ENCODE data around the gene EXOSC5. TPM values are rescaled to one million over a fixed set of nuclear protein-coding genes. Genes with fewer than 3 reads are reported as not detected.

The EXOSC5 gene
- polyA plus RNA-seq, 1 of the 3 experiments (the other 2 are of a cell fraction): 74.1 TPM

- no peaks in the 10 kb centered on the region for H4K20me1 ChIP-seq (ENCODE audit: insufficient read depth)
- H3K27ac ChIP-seq (ENCODE audit: low read depth in 2 of 2, low read length in 1 of 2): no peak overlapping the region
- no peak overlapping the region for H3K4me3 ChIP-seq (ENCODE audit: low read depth in 2 of 2, low read length in 1 of 2)
- H3F3A ChIP-seq (replicated peaks; ENCODE audit: insufficient read depth): no peaks in the 10 kb centered on the region
- ChIA-PET CTCF (interaction anchor here (0.6 to 1.3 kb wide), 3 partner anchors 41 to 1905 kb away, joined by 3 to 5 read pairs (median 3); no protein-coding TSS in a partner anchor), POLR2A (interaction anchor here (1.1 kb wide), 1 partner anchor 45 kb away, joined by 3 read pairs; the partner anchor contains the start of gene B9D2)
- no peak for DNase-seq
- no peaks in the 10 kb centered on the region for H3K9me3 ChIP-seq
- no peak overlapping the region for H3K9ac ChIP-seq
- 75% methylated on average over 4 of the region's 4 CpGs for WGBS (ENCODE audit: low lambda C conversion rate)
- no peaks in the 10 kb centered on the region for H3K79me2 ChIP-seq (ENCODE audit: insufficient read depth)
- H3K4me2 ChIP-seq: no peak overlapping the region
- H3K36me3 ChIP-seq (replicated peaks in 1 of 2; ENCODE audit: control insufficient read depth in 1 of 2, insufficient read depth in 2 of 2, low read length in 1 of 2): peaks cover 0 to 6% of the 10 kb centered on the region in 2 experiments
- H3K4me1 ChIP-seq (ENCODE audit: control insufficient read depth in 1 of 2, insufficient read depth in 2 of 2, low read depth in 1 of 2, low read length in 1 of 2): peaks cover 0 to 12% of the 10 kb centered on the region in 2 experiments; a peak in 1 of 4 replicates
- no peak overlapping the region for H2AFZ ChIP-seq (ENCODE audit: low read depth)
- no peaks in the 10 kb centered on the region for H3K27me3 ChIP-seq (ENCODE audit: insufficient read depth)
- TF ChIP-seq IRF3 (IDR thresholded peaks at IDR 0.05; ENCODE audit: low read depth, low read length) (no peak), FOXJ3 (CRISPR knock-in tag; IDR thresholded peaks at IDR 0.05) (no peak), EP300 (IDR thresholded peaks at IDR 0.05; ENCODE audit: borderline replicate concordance in 1 of 2, low read depth in 1 of 2, low read length in 1 of 2) (no peak), NRF1 (IDR thresholded peaks at IDR 0.05; ENCODE audit: low read depth, low read length) (no peak), MXI1 (IDR thresholded peaks at IDR 0.05; ENCODE audit: low read depth, low read length) (no peak), TAF1 (IDR thresholded peaks at IDR 0.05; ENCODE audit: borderline replicate concordance, low read depth, low read length) (no peak), CHD2 (IDR thresholded peaks at IDR 0.05; ENCODE audit: low read length, partially characterized antibody) (no peak), YY1 (IDR thresholded peaks at IDR 0.05; ENCODE audit: low read depth) (no peak), FOXM1 (IDR thresholded peaks at IDR 0.05; ENCODE audit: low read depth) (no peak), USF1 (IDR thresholded peaks at IDR 0.05; ENCODE audit: borderline replicate concordance, low read depth) (no peak)
- H3K9me2 ChIP-seq: no peaks in the 10 kb centered on the region
Observed at GRCh38 chr19:41408256-41408655, 11.1 kb upstream of the EXOSC5 start.

GRCh38 chr19:41407271-41407670 lies 10.1 kb upstream of the EXOSC5 start:
- H3K27ac ChIP-seq (ENCODE audit: low read depth in 2 of 2, low read length in 1 of 2): no peak overlapping the region
- ChIA-PET POLR2A (interaction anchor here (0.5 kb wide), 1 partner anchor 22 kb away, joined by 3 read pairs; no protein-coding TSS in a partner anchor), CTCF (interaction anchor here (0.7 kb wide), 1 partner anchor 98 kb away, joined by 5 read pairs; no protein-coding TSS in a partner anchor)
- H3K4me1 ChIP-seq (ENCODE audit: control insufficient read depth in 1 of 2, insufficient read depth in 2 of 2, low read depth in 1 of 2, low read length in 1 of 2): peaks cover 0 to 12% of the 10 kb centered on the region in 2 experiments; a peak in 1 of 4 replicates
- peaks cover 0 to 5% of the 10 kb centered on the region in 2 experiments for H3K36me3 ChIP-seq (replicated peaks in 1 of 2; ENCODE audit: control insufficient read depth in 1 of 2, insufficient read depth in 2 of 2, low read length in 1 of 2)
- H3K4me3 ChIP-seq (ENCODE audit: low read depth in 2 of 2, low read length in 1 of 2): no peak overlapping the region
- no peak overlapping the region for H2AFZ ChIP-seq (ENCODE audit: low read depth)
- H3K9me2 ChIP-seq: no peaks in the 10 kb centered on the region
- H3F3A ChIP-seq (replicated peaks; ENCODE audit: insufficient read depth): no peaks in the 10 kb centered on the region
- DNase-seq: no peak
- no peaks in the 10 kb centered on the region for H4K20me1 ChIP-seq (ENCODE audit: insufficient read depth)
- H3K9ac ChIP-seq: no peak overlapping the region
- H3K27me3 ChIP-seq (ENCODE audit: insufficient read depth): no peaks in the 10 kb centered on the region
- H3K4me2 ChIP-seq: no peak overlapping the region
- no peaks in the 10 kb centered on the region for H3K79me2 ChIP-seq (ENCODE audit: insufficient read depth)
- 82% methylated on average over 4 of the region's 4 CpGs for WGBS (ENCODE audit: low lambda C conversion rate)
- H3K9me3 ChIP-seq: no peaks in the 10 kb centered on the region
- TF ChIP-seq NFIC (IDR thresholded peaks at IDR 0.05; ENCODE audit: borderline replicate concordance) (no peak), TCF12 (IDR thresholded peaks at IDR 0.05) (no peak), RFX5 (IDR thresholded peaks at IDR 0.05; ENCODE audit: low read length) (no peak), ZBTB33 (IDR thresholded peaks at IDR 0.05; ENCODE audit: borderline replicate concordance, low read depth) (no peak), FOSL2 (IDR thresholded peaks at IDR 0.05; ENCODE audit: borderline replicate concordance, low read depth) (no peak), NRF1 (IDR thresholded peaks at IDR 0.05; ENCODE audit: low read depth, low read length) (no peak), PBX3 (IDR thresholded peaks at IDR 0.05) (no peak), GATA2 (CRISPR knock-in tag; IDR thresholded peaks at IDR 0.05) (no peak), POLR2AphosphoS5 (IDR thresholded peaks at IDR 0.05; ENCODE audit: low read depth, low read length) (no peak), GABPA (IDR thresholded peaks at IDR 0.05; ENCODE audit: low read depth) (no peak), CTCF (IDR thresholded peaks at IDR 0.05) (no peak), USF2 (IDR thresholded peaks at IDR 0.05; ENCODE audit: borderline replicate concordance, low read depth, low read length) (no peak)

All from SK-N-SH (cell line).